A673 (cell line): ENCODE results near the gene DSE. TPM values are rescaled to one million over a fixed set of nuclear protein-coding genes. Genes with fewer than 3 reads are reported as not detected.
A peak's percentile ranks its signal among the peaks of the same experiment; 100 is the strongest.

ENCODE experiments used
- BruUV-seq: library from RNA; stranded (reverse); fragments of 400-500 nt; replicated peaks from 2 replicates; lab custom pipeline; 2021; lab: Mats Ljungman, UMichigan
- CTCF ChIA-PET: fragments of 300-600 bp; sonication (Branson Sonifier 250); formaldehyde crosslinking; loops from one replicate; lab custom pipeline; 2022; ENCODE audit warnings: antibody characterized with exemption; lab: Charles Lee
- POLR2A ChIA-PET: fragments of 300-600 bp; sonication (Branson Sonifier 250); formaldehyde crosslinking; loops from one replicate; lab custom pipeline; 2022; ENCODE audit warnings: antibody characterized with exemption; ENCODE audit not compliant: low non-redundant PET; lab: Charles Lee
- DNase-seq: peaks from one replicate; pipeline ENCODE4 v3.0.0-alpha.2; 2015; ENCODE audit warnings: low spot score
- H3K27ac ChIP-seq: fragments of 200-600 bp; sonication (generic); 2 replicates; pipeline ENCODE4 v1.5.1; 2016; ENCODE audit warnings: mixed run types, low read depth, mild to moderate bottlenecking, mixed read lengths, antibody characterized with exemption, low read length; ENCODE audit not compliant: poor library complexity, severe bottlenecking
- H3K27me3 ChIP-seq: fragments of 200-600 bp; sonication (generic); replicated peaks from 2 replicates; pipeline ENCODE4 v1.6.1; 2017; ENCODE audit warnings: mixed run types, low read depth, mild to moderate bottlenecking, mixed read lengths, antibody characterized with exemption, low read length; ENCODE audit not compliant: insufficient read depth, poor library complexity
- H3K36me3 ChIP-seq: fragments of 200-600 bp; sonication (generic); 2 replicates; pipeline ENCODE4 v1.6.1; 2016; ENCODE audit warnings: mixed run types, mild to moderate bottlenecking, mixed read lengths, antibody characterized with exemption, low read length; ENCODE audit not compliant: insufficient read depth, poor library complexity, severe bottlenecking
- H3K4me1 ChIP-seq: fragments of 200-600 bp; sonication (generic); 2 replicates; pipeline ENCODE4 v1.6.1; 2017; ENCODE audit warnings: mixed run types, mild to moderate bottlenecking, mixed read lengths, antibody characterized with exemption, low read length; ENCODE audit not compliant: insufficient read depth, poor library complexity, severe bottlenecking
- H3K4me3 ChIP-seq: fragments of 200-600 bp; sonication (generic); 2 replicates; pipeline ENCODE4 v1.5.1; 2016; ENCODE audit warnings: low read depth, mixed run types, mild to moderate bottlenecking, mixed read lengths, low read length; ENCODE audit not compliant: poor library complexity, severe bottlenecking
- H3K9me3 ChIP-seq: fragments of 200-600 bp; sonication (generic); 2 replicates; pipeline ENCODE4 v1.6.1; 2016; ENCODE audit warnings: mixed run types, low read depth, mild to moderate bottlenecking, mixed read lengths, antibody characterized with exemption, low read length; ENCODE audit not compliant: poor library complexity, severe bottlenecking
- CTCF ChIP-seq: fragments of 300-800, 200-600 bp; sonication (generic); conservative IDR thresholded peaks from 2 replicates; pipeline ENCODE4 v1.5.1; 2017; ENCODE audit warnings: low read depth, mild to moderate bottlenecking, antibody characterized with exemption, low read length, moderate library complexity, mixed read lengths
- EZH2 ChIP-seq: fragments of 200-600 bp; sonication (generic); IDR thresholded peaks from 2 replicates; pipeline ENCODE4 v1.6.1; 2017; ENCODE audit warnings: borderline replicate concordance, low read depth, mild to moderate bottlenecking, mixed read lengths, antibody characterized with exemption, low read length; ENCODE audit not compliant: poor library complexity, severe bottlenecking
- intact Hi-C: fragments of 100-400 bp; cut with micrococcal nuclease; formaldehyde crosslinking; loops from one replicate; pipeline ENCODE4 v1.10.0; 2022; ENCODE audit not compliant: unreplicated experiment
- total RNA-seq: library from RNA; stranded (reverse); gene quantifications from 2 replicates; pipeline ENCODE4 v1.2.3, GENCODE V29; 2021

Gene DSE
- total RNA-seq, 1 experiment from 2014 or later: 31.4 TPM

- POLR2A ChIA-PET: interaction anchor here (0.6 kb wide), 1 partner anchor 91 kb away, joined by 6 read pairs; no protein-coding TSS in a partner anchor
- CTCF ChIA-PET: interaction anchor here (1.1 to 1.2 kb wide), 2 partner anchors 95 to 152 kb away, joined by 5 to 7 read pairs; no protein-coding TSS in a partner anchor
- Histone ChIP-seq H3K4me1 (peaks cover 19% of the 10 kb centered on the region), H3K36me3 (no peaks in the 10 kb centered on the region), H3K4me3 (peak overlapping the region; percentile 16), H3K27me3 (no peaks in the 10 kb centered on the region), H3K9me3 (no peaks in the 10 kb centered on the region), H3K27ac (no peak overlapping the region)
- intact Hi-C loops: loop anchor here (5.0 to 10.0 kb wide), 2 partner anchors 73 to 155 kb away; partner anchors contain the start of gene CALHM5
- peak; percentile 14 for DNase-seq
- TF ChIP-seq EZH2: no peak
- TF ChIP-seq CTCF: no peak
- BruUV-seq: no TSS peak
These were observed 68.8 kb downstream of the DSE start for GRCh38 chr6:116439522-116440051.

- CTCF ChIA-PET: no interaction called here
- intact Hi-C loops: no loop called here
- no peak overlapping the region for H3K4me3 ChIP-seq
- BruUV-seq: no TSS peak
- H3K9me3 ChIP-seq: no peaks in the 10 kb centered on the region
- DNase-seq: no peak
- TF ChIP-seq CTCF (no peak), EZH2 (no peak)
- H3K36me3 ChIP-seq: no peaks in the 10 kb centered on the region
- H3K4me1 ChIP-seq: peaks cover 16% of the 10 kb centered on the region
- no peak overlapping the region for H3K27ac ChIP-seq
- H3K27me3 ChIP-seq: no peaks in the 10 kb centered on the region
- POLR2A ChIA-PET: no interaction called here
These were observed 72.4 kb downstream of the DSE start for GRCh38 chr6:116443105-116443504.

GRCh38 chr6:116444092-116444491 is 73.3 kb downstream of the DSE start:
- peak; percentile 48 for DNase-seq
- Histone ChIP-seq H3K36me3 (no peaks in the 10 kb centered on the region), H3K27ac (no peak overlapping the region), H3K4me1 (peaks cover 7% of the 10 kb centered on the region), H3K4me3 (no peak overlapping the region), H3K9me3 (no peaks in the 10 kb centered on the region), H3K27me3 (no peaks in the 10 kb centered on the region)
- TF ChIP-seq CTCF (peak; percentile 66), EZH2 (no peak)
- no TSS peak for BruUV-seq
- CTCF ChIA-PET: no interaction called here
- POLR2A ChIA-PET: no interaction called here
- intact Hi-C loops: loop anchor here (1.0 kb wide), 1 partner anchor 88 kb away; no protein-coding TSS in a partner anchor
